ENCODE measurements around the gene ENOSF1. TPM values are rescaled to one million over a fixed set of nuclear protein-coding genes. Genes with fewer than 3 reads are reported as not detected.

ENOSF1 gene
- total and polyA plus RNA-seq, 2 of the 4 experiments (the other 2 are of a cell fraction) = 12.2 to 12.6 TPM

- no peak for DNase-seq
- no peak overlapping the region for H2AFZ ChIP-seq (replicated peaks; ENCODE audit: low read length, poor library complexity)
- POLR2A ChIA-PET (ENCODE audit: unreplicated experiment) = no interaction called here
- dilution Hi-C loops (cut with HindIII; ENCODE audit: low sequenced_read_pairs, unreplicated experiment) = no loop called here
- intact Hi-C loops (cut with micrococcal nuclease) = no loop called here
- WGBS, 2 experiments (ENCODE audit: extremely low coverage in 2 of 2, insufficient read length in 1 of 2) = 91% methylated on average over 4 of the region's 6 CpGs; no CpG with 5 or more reads in 1 of the 2 experiments
- H2BK5ac ChIP-seq (ENCODE audit: low read depth, low read length, poor library complexity, severe bottlenecking) = no peak overlapping the region
- H2AK9ac ChIP-seq (replicated peaks; ENCODE audit: low read depth, low read length, poor library complexity) = no peak overlapping the region
- BruUV-seq (replicated peaks) = no TSS peak
- H3K27me3 ChIP-seq (ENCODE audit: control insufficient read depth, insufficient read depth, low read length) = no peaks in the 10 kb centered on the region
- no peak overlapping the region for H3K4me3 ChIP-seq (ENCODE audit: insufficient read depth, low read depth, low read length)
- H3K79me1 ChIP-seq (ENCODE audit: low read depth in 1 of 2, low read length in 2 of 2) = no peaks in the 10 kb centered on the region
- in situ Hi-C loops (cut with MboI; ENCODE audit: low sequenced_read_pairs) = no loop called here
- no peak overlapping the region for H4K5ac ChIP-seq (ENCODE audit: low read depth, low read length)
- H2BK20ac ChIP-seq (ENCODE audit: low read depth, low read length) = no peak overlapping the region
- H4K8ac ChIP-seq (ENCODE audit: low read depth in 2 of 2, low read length in 2 of 2) = no peak overlapping the region
- no peak overlapping the region for H3K4me2 ChIP-seq (ENCODE audit: low read depth, low read length)
- H2BK120ac ChIP-seq (ENCODE audit: low read depth, low read length) = no peak overlapping the region
- H3K4ac ChIP-seq (ENCODE audit: low read depth, low read length) = no peak overlapping the region
- no peak overlapping the region for H3K18ac ChIP-seq (ENCODE audit: low read depth, low read length)
- H4K91ac ChIP-seq (ENCODE audit: insufficient read depth, low read depth, low read length) = no peak overlapping the region
- no peak overlapping the region for H3K14ac ChIP-seq (replicated peaks; ENCODE audit: low read depth, low read length)
- H3K23ac ChIP-seq (ENCODE audit: low read depth, low read length) = no peak overlapping the region
- H3K4me1 ChIP-seq (ENCODE audit: control insufficient read depth, insufficient read depth, low read length) = no peaks in the 10 kb centered on the region
- no peak overlapping the region for H3K27ac ChIP-seq (ENCODE audit: insufficient read depth, low read length)
- no peaks in the 10 kb centered on the region for H3K9me1 ChIP-seq (ENCODE audit: insufficient read depth, low read length)
- no peaks in the 10 kb centered on the region; the same call in 1 of the 2 replicates for H4K20me1 ChIP-seq (ENCODE audit: insufficient read depth, low read length)
- CTCF ChIA-PET = no interaction called here
- ATAC-seq (ENCODE audit: low read depth) = no peak
- H2AK5ac ChIP-seq (ENCODE audit: low read depth, low read length) = no peak overlapping the region
- peaks cover 14% of the 10 kb centered on the region for H3K36me3 ChIP-seq (ENCODE audit: control insufficient read depth, insufficient read depth, low read length)
- no peak overlapping the region for H3K9ac ChIP-seq (ENCODE audit: low read depth, low read length)
- no peak overlapping the region for H3K56ac ChIP-seq (ENCODE audit: extremely low read depth, insufficient read depth, low read length)
- TF ChIP-seq CHD1 (IDR thresholded peaks at IDR 0.05; ENCODE audit: low read depth, low read length) (no peak), RCOR1 (IDR thresholded peaks at IDR 0.05; ENCODE audit: insufficient replicate concordance, low read length) (no peak), MAZ (IDR thresholded peaks at IDR 0.05; ENCODE audit: borderline replicate concordance, low read depth, low read length) (no peak), MAFK (IDR thresholded peaks at IDR 0.05; ENCODE audit: low read depth, low read length) (no peak), CTCF (conservative IDR thresholded peaks at IDR 0.05; ENCODE audit: low read depth, low read length) (no peak), SMC3 (IDR thresholded peaks at IDR 0.05; ENCODE audit: low read depth, low read length) (no peak), CEBPB (IDR thresholded peaks at IDR 0.05; ENCODE audit: low read depth, low read length) (no peak), BHLHE40 (IDR thresholded peaks at IDR 0.05; ENCODE audit: low read depth, low read length) (no peak)
- H2BK15ac ChIP-seq (ENCODE audit: low read depth, low read length) = no peak overlapping the region
- no peaks in the 10 kb centered on the region for H3K9me3 ChIP-seq (ENCODE audit: control insufficient read depth, insufficient read depth, low read length)
Measured at GRCh38 chr18:692824-693223, 19.6 kb downstream of the ENOSF1 start.
